ENCODE results near the gene CYTH3.
"Not testable (repeated sequence)": the region's sequence is repeated elsewhere in the genome, so short reads cannot be mapped to it uniquely, and the experiment has no call there.

Gene CYTH3

GRCh38 chr7:6229284-6229683, 43.1 kb downstream of the CYTH3 start:
- DNase-seq (ENCODE audit: low spot score), result not testable (repeated sequence)

GRCh38 chr7:6228361-6229229, 43.8 kb downstream of the CYTH3 start:
- no peak for DNase-seq (ENCODE audit: low spot score)

GRCh38 chr7:6227294-6227846, 45.1 kb downstream of the CYTH3 start:
- DNase-seq (ENCODE audit: low spot score), result no peak

GRCh38 chr7:6226194-6226799, 46.1 kb downstream of the CYTH3 start:
- DNase-seq (ENCODE audit: low spot score), result peak; percentile 75

GRCh38 chr7:6223411-6223810, 49.0 kb downstream of the CYTH3 start:
- DNase-seq (ENCODE audit: low spot score), result not testable (repeated sequence)

GRCh38 chr7:6223010-6223409, 49.4 kb downstream of the CYTH3 start:
- DNase-seq (ENCODE audit: low spot score), result not testable (repeated sequence)

- DNase-seq (ENCODE audit: low spot score), result no peak
Measured at GRCh38 chr7:6221340-6222319, 50.8 kb downstream of the CYTH3 start.

- no peak for DNase-seq (ENCODE audit: low spot score)
Measured at GRCh38 chr7:6218329-6218728, 54.1 kb downstream of the CYTH3 start.

- no peak for DNase-seq (ENCODE audit: low spot score)
Measured at GRCh38 chr7:6212008-6212407, 60.4 kb downstream of the CYTH3 start.

- no peak for DNase-seq (ENCODE audit: low spot score)
Measured at GRCh38 chr7:6210621-6211372, 61.6 kb downstream of the CYTH3 start.

- no peak for DNase-seq (ENCODE audit: low spot score)
Measured at GRCh38 chr7:6209340-6209739, 63.1 kb downstream of the CYTH3 start.

GRCh38 chr7:6208573-6209328, 63.7 kb downstream of the CYTH3 start:
- no peak for DNase-seq (ENCODE audit: low spot score)

GRCh38 chr7:6205971-6206660, 66.3 kb downstream of the CYTH3 start:
- no peak for DNase-seq (ENCODE audit: low spot score)

GRCh38 chr7:6203381-6203780, 69.0 kb downstream of the CYTH3 start:
- DNase-seq (ENCODE audit: low spot score), result no peak

- DNase-seq (ENCODE audit: low spot score), result no peak
Measured at GRCh38 chr7:6202117-6202516, 70.3 kb downstream of the CYTH3 start.

- DNase-seq (ENCODE audit: low spot score), result no peak
Measured at GRCh38 chr7:6200971-6201370, 71.5 kb downstream of the CYTH3 start.

GRCh38 chr7:6198689-6199595, 73.5 kb downstream of the CYTH3 start:
- no peak for DNase-seq (ENCODE audit: low spot score)

GRCh38 chr7:6197801-6198551, 74.4 kb downstream of the CYTH3 start:
- no peak for DNase-seq (ENCODE audit: low spot score)
